Neutrophil (primary cell): Measurements from ENCODE around the gene PPM1D.

Experiments
- H3K27ac ChIP-seq: fragments of 200-600 bp; sonication (generic); 2 replicates; pipeline ENCODE4 v1.5.1; 2016; ENCODE audit warnings: mild to moderate bottlenecking, moderate library complexity
- H3K27me3 ChIP-seq: fragments of 200-600 bp; sonication (generic); 2 replicates; pipeline ENCODE4 v1.6.0; 2016; ENCODE audit warnings: mild to moderate bottlenecking
- H3K36me3 ChIP-seq: fragments of 200-600 bp; sonication (generic); 2 replicates; pipeline ENCODE4 v1.5.1; 2017
- H3K4me1 ChIP-seq, 2 experiments: fragments of 200-600 bp in 1 of 2; sonication (generic) in 1 of 2; 1 replicate in 1 of 2; 2 replicates in 1 of 2; pipeline versions ENCODE4 v1.5.1 to v1.6.1; 2013 to 2016; ENCODE audit warnings: low read depth in 1 of 2, low read length in 1 of 2, mild to moderate bottlenecking in 1 of 2, moderate library complexity in 1 of 2; ENCODE audit not compliant: control insufficient read depth in 1 of 2, insufficient read depth in 1 of 2
- H3K4me3 ChIP-seq, 2 experiments: fragments of 200-600 bp in 1 of 2; sonication (generic) in 1 of 2; 1 replicate in 1 of 2; 2 replicates in 1 of 2; pipeline ENCODE4 v1.5.1; 2013 to 2016; ENCODE audit warnings: low read depth in 1 of 2, low read length in 1 of 2, mild to moderate bottlenecking in 1 of 2, moderate library complexity in 1 of 2
- H3K9me3 ChIP-seq: fragments of 200-600 bp; sonication (generic); 2 replicates; pipeline ENCODE4 v1.5.1; 2016
- TF ChIP-seq, protein P1 (sequence below): fragments of 200-600 bp; sonication (generic); IDR thresholded peaks from 2 replicates; pipeline ENCODE4 v1.5.1; 2016; ENCODE audit warnings: antibody characterized with exemption

Gene PPM1D

DNA sequence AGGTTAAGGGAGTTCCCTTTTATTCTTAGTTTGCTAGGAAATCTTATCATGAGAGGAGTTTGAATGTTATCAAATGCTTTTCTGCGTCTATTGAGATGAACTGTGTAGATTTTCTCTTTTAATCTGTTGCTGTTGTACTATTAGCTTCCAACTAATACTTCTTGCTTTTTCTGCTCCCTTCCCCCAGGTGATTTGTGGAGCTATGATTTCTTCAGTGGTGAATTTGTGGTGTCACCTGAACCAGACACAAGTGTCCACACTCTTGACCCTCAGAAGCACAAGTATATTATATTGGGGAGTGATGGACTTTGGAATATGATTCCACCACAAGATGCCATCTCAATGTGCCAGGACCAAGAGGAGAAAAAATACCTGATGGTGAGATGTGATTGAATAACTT lies 47.7 kb downstream of the PPM1D start:
- H3K36me3 ChIP-seq = peaks cover 42% of the 10 kb centered on the region
- H3K4me1 ChIP-seq = no peaks in the 10 kb centered on the region
- H3K4me3 ChIP-seq = no peak overlapping the region
- TF ChIP-seq, protein P1, sequence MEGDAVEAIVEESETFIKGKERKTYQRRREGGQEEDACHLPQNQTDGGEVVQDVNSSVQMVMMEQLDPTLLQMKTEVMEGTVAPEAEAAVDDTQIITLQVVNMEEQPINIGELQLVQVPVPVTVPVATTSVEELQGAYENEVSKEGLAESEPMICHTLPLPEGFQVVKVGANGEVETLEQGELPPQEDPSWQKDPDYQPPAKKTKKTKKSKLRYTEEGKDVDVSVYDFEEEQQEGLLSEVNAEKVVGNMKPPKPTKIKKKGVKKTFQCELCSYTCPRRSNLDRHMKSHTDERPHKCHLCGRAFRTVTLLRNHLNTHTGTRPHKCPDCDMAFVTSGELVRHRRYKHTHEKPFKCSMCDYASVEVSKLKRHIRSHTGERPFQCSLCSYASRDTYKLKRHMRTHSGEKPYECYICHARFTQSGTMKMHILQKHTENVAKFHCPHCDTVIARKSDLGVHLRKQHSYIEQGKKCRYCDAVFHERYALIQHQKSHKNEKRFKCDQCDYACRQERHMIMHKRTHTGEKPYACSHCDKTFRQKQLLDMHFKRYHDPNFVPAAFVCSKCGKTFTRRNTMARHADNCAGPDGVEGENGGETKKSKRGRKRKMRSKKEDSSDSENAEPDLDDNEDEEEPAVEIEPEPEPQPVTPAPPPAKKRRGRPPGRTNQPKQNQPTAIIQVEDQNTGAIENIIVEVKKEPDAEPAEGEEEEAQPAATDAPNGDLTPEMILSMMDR = no peak
- no peaks in the 10 kb centered on the region for H3K9me3 ChIP-seq
- H3K27me3 ChIP-seq = no peaks in the 10 kb centered on the region
- no peak overlapping the region for H3K27ac ChIP-seq

DNA sequence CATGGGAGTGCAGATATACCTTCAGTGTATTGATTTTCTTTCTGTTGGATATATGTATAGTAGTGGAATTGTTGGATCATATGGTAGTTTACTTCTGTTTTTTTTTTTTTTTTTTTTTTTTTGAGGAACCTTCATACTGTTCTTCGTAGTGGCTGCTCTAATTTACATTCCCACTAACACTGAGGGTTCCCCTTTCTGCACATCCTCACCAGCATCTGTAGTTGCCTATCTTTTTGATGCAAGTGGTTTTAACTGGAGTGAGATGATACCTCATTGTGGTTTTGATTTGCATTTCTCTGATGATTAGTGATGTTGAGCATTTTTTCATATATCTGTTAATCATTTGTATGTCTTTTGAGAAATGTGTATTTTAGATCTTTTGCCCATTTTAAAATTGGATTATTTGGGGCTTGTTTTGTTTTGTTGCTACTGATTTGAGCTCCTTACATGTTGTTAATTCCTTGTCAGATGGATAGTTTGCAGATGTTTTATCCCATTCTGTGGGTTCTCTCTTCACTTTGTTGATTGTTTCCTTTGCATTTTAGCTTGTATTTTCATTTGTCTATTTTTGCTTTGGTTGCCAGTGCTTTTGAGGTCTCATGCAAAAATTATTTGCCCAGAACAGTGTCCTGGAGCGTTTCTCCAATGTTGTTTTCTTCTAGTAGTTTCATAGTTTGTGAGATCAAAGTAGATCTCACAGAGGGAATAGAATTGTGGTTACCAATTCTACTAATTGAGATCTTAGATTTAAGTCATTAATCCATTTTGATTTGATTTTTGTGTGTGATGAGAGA lies 52.7 kb downstream of the PPM1D start:
- H3K36me3 ChIP-seq = peaks cover 52% of the 10 kb centered on the region
- TF ChIP-seq, protein P1 = no peak
- H3K4me1 ChIP-seq = no peaks in the 10 kb centered on the region

DNA sequence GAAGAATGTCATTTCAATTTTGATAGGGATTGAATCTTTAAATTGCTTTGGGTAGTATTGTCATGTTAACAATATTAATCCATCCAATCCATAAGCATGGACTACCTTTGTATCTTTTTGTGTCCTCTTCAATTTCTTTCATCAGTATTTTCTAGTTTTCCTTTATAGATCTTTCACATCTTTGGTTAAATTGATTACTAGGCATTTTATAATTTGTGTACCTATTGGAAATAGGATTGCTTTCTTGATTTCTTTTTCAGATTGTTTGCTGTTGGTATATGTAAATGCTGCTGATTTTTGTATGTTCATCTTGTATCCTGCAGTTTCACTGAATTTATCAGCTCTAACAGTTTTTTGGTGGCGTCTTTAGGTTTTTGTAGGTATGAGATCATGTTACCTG lies 53.6 kb downstream of the PPM1D start:
- Histone ChIP-seq H3K27ac (no peak overlapping the region), H3K9me3 (no peaks in the 10 kb centered on the region), H3K4me1 (no peaks in the 10 kb centered on the region), H3K36me3 (peaks cover 47% of the 10 kb centered on the region), H3K27me3 (no peaks in the 10 kb centered on the region), H3K4me3 (no peak overlapping the region)
- TF ChIP-seq, protein P1 = no peak

More for the DNA sequence above, 52.7 kb downstream of the PPM1D start:
- Histone ChIP-seq H3K4me3 (no peak overlapping the region), H3K9me3 (no peaks in the 10 kb centered on the region), H3K27ac (peak overlapping the region; percentile 3), H3K27me3 (no peaks in the 10 kb centered on the region)

DNA sequence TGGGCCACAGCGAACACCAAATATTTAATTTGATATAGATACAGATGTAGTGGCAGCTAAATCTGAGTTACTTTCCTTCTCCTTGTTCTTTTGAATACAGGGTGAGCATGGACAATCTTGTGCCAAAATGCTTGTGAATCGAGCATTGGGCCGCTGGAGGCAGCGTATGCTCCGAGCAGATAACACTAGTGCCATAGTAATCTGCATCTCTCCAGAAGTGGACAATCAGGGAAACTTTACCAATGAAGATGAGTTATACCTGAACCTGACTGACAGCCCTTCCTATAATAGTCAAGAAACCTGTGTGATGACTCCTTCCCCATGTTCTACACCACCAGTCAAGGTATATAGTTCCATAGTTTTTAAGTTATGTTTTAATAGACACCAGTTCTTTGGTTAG lies 56.5 kb downstream of the PPM1D start:
- H3K4me1 ChIP-seq = no peaks in the 10 kb centered on the region

DNA sequence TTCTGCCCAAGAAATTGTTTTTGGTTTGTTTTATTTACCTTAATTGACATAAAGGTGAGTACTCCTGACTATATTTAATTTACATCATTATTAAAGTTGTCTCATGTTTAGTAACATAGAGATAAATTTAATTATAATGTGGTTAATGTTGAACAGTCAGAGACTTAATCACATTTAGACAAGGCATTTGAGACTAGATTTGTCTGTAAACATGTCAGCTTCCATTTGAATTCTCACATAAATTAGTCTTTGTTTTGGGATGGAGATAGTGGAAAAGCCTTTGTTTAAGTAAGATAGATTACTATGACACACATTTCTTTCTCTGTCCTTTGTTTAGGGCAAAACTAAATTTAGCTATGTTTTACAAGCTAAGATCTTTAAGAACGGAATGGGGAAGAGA lies 59.2 kb downstream of the PPM1D start:
- no peaks in the 10 kb centered on the region for H3K27me3 ChIP-seq
- no peak overlapping the region for H3K27ac ChIP-seq
- no peak overlapping the region for H3K4me3 ChIP-seq
- TF ChIP-seq, protein P1 = no peak
- H3K36me3 ChIP-seq = peaks cover 32% of the 10 kb centered on the region
- no peaks in the 10 kb centered on the region for H3K4me1 ChIP-seq
- H3K9me3 ChIP-seq = no peaks in the 10 kb centered on the region

More for the DNA sequence above, 56.5 kb downstream of the PPM1D start:
- Histone ChIP-seq H3K9me3 (no peaks in the 10 kb centered on the region), H3K4me3 (no peak overlapping the region), H3K27ac (no peak overlapping the region), H3K36me3 (peaks cover 24% of the 10 kb centered on the region), H3K27me3 (no peaks in the 10 kb centered on the region)
- TF ChIP-seq, protein P1 = no peak
